Stomach (tissue), 9 donors: ENCODE measurements around the gene DNAH11. TPM values are rescaled to one million over a fixed set of nuclear protein-coding genes. Genes with fewer than 3 reads are reported as not detected.

ENCODE experiments used
- DNase-seq, 2 donors: peaks; one replicate each; pipeline versions ENCODE4 v3.0.0 to v3.0.0-alpha.2; 2013 to 2019
- H3K27ac ChIP-seq, 5 donors: fragments of 200-600 bp in 4 of 5; sonication (generic) in 4 of 5; one replicate each; pipeline ENCODE4 v1.5.1; 2013 to 2019; ENCODE audit warnings: mild to moderate bottlenecking in 1 of 5, moderate library complexity in 1 of 5
- H3K27me3 ChIP-seq, 3 donors: fragments of 200-600 bp; sonication (generic); one replicate each; pipeline ENCODE4 v1.5.1; 2017 to 2019; ENCODE audit warnings: mixed run types in 1 of 3
- H3K36me3 ChIP-seq, 4 donors: fragments of 200-600 bp; sonication (generic); 1 replicate in 3 of 4; 2 replicates in 1 of 4; pipeline ENCODE4 v1.5.1; 2016 to 2019
- H3K4me1 ChIP-seq, 4 donors: fragments of 200-600 bp; sonication (generic); one replicate each; pipeline ENCODE4 v1.5.1; 2016 to 2019
- H3K4me3 ChIP-seq, 4 donors: fragments of 200-600 bp; sonication (generic) in 3 of 4; one replicate each; pipeline ENCODE4 v1.5.1; 2016 to 2019; ENCODE audit warnings: mild to moderate bottlenecking in 1 of 4
- H3K9me3 ChIP-seq, 4 donors: fragments of 200-600 bp; sonication (generic); one replicate each; pipeline ENCODE4 v1.5.1; 2016 to 2019
- EP300 ChIP-seq: sonication (generic); formaldehyde crosslinking; IDR thresholded peaks from one replicate; pipeline ENCODE4 v1.6.1; 2017; ENCODE audit warnings: antibody characterized with exemption
- POLR2A ChIP-seq, 4 donors: fragments of 450-650 bp; IDR thresholded peaks; one replicate each; pipeline ENCODE4 v1.6.1; 2016; ENCODE audit warnings: antibody characterized with exemption in 4 of 4, control low read depth in 2 of 4, mild to moderate bottlenecking in 1 of 4, moderate library complexity in 1 of 4
- POLR2AphosphoS5 ChIP-seq, 3 donors: sonication (generic); formaldehyde crosslinking; IDR thresholded peaks; one replicate each; pipeline ENCODE4 v1.6.1; 2016; ENCODE audit warnings: antibody characterized with exemption in 3 of 3
- WGBS, 5 donors: extraction: QIAGEN DNeasy Blood & Tissue Kit in 3 of 5; methylation state at CpG; one replicate each; pipeline versions ENCODE4 v1.1.5 to v1.1.7; 2013 to 2018; 5-methylcytosine and 5-hydroxymethylcytosine counted together
- intact Hi-C: fragments of 100-400 bp; cut with DNase I; formaldehyde crosslinking; loops from one replicate; pipeline ENCODE4 v1.15.1; 2023; ENCODE audit warnings: low total_unique reads
- polyA plus RNA-seq, 3 donors: library from polyadenylated mRNA; stranded (reverse); fragments of 200-250 nt; gene quantifications; one replicate each; pipeline ENCODE4 v1.2.3, GENCODE V29; 2013
- total RNA-seq, 5 donors: library from RNA; depleted of rRNA; stranded (reverse); fragments of >200 nt; gene quantifications; one replicate each; pipeline versions ENCODE4 v1.1.0 to v1.2.3, GENCODE V29; 2014 to 2016
- TF ChIP-seq, protein P1 (sequence below), 7 experiments: fragments of 450-650 bp in 4 of 7; fragments of 200-600 bp in 3 of 7; sonication (generic) in 3 of 7; IDR thresholded peaks; one replicate each; pipeline ENCODE4 v1.5.1; 2016 to 2019; ENCODE audit warnings: antibody characterized with exemption in 7 of 7, control low read depth in 2 of 7, mild to moderate bottlenecking in 1 of 7
- donor health status: healthy with polysubstance abuse.
- donor health status: Bipolar disorder and iron deficiency.
- donor health status: healthy.

Gene DNAH11
- total and polyA plus RNA-seq, 8 donors, result under 0.01 to 2.6 (median 0.45) TPM; not detected in 1

DNA sequence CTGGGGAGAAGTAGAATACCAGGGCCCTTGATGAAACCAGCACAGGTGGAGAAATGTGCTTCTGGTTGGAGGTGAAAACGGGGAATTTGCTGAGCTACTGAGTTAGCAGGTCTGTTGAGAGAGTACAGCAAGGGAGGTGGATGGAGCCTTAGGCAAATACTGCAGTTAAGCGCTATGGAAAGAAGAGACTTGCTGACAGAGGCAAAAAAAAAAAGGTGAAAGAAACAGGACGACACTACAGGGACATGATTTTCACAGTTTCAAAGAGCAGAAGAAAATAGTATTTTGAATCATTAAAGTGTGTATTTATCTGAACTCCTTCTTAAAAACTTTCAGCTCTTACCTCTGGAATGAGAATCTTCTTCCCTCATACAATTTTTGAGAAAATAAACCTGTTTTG, 159.5 kb downstream of the DNAH11 start:
- Histone ChIP-seq H3K9me3 (no peaks in the 10 kb centered on the region), H3K27ac (no peak overlapping the region), H3K4me1 (no peaks in the 10 kb centered on the region), H3K27me3 (no peaks in the 10 kb centered on the region), H3K36me3 (no peaks in the 10 kb centered on the region), H3K4me3 (no peak overlapping the region)
- intact Hi-C loops, result no loop called here
- no peak for DNase-seq
- WGBS, 5 donors, result 56 to 79% (median 77%) methylated on average over 3 of the region's 3 CpGs
- TF ChIP-seq, protein P1, sequence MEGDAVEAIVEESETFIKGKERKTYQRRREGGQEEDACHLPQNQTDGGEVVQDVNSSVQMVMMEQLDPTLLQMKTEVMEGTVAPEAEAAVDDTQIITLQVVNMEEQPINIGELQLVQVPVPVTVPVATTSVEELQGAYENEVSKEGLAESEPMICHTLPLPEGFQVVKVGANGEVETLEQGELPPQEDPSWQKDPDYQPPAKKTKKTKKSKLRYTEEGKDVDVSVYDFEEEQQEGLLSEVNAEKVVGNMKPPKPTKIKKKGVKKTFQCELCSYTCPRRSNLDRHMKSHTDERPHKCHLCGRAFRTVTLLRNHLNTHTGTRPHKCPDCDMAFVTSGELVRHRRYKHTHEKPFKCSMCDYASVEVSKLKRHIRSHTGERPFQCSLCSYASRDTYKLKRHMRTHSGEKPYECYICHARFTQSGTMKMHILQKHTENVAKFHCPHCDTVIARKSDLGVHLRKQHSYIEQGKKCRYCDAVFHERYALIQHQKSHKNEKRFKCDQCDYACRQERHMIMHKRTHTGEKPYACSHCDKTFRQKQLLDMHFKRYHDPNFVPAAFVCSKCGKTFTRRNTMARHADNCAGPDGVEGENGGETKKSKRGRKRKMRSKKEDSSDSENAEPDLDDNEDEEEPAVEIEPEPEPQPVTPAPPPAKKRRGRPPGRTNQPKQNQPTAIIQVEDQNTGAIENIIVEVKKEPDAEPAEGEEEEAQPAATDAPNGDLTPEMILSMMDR (IDR thresholded peaks at IDR 0.05), result no peak
- TF ChIP-seq POLR2AphosphoS5 (IDR thresholded peaks at IDR 0.05), result no peak
- TF ChIP-seq POLR2A (IDR thresholded peaks at IDR 0.05), result no peak

GRCh38 chr7:21704359-21704758, 161.5 kb downstream of the DNAH11 start:
- Histone ChIP-seq H3K27me3 (no peaks in the 10 kb centered on the region), H3K36me3 (no peaks in the 10 kb centered on the region), H3K4me1 (no peaks in the 10 kb centered on the region), H3K9me3 (no peaks in the 10 kb centered on the region), H3K27ac (no peak overlapping the region), H3K4me3 (no peak overlapping the region)
- peak in 1 of 2 donors; percentile 6 for DNase-seq
- intact Hi-C loops, result no loop called here
- TF ChIP-seq, protein P1 (IDR thresholded peaks at IDR 0.05), result no peak
- no peak for TF ChIP-seq POLR2AphosphoS5 (IDR thresholded peaks at IDR 0.05)
- no peak for TF ChIP-seq EP300
- TF ChIP-seq POLR2A (IDR thresholded peaks at IDR 0.05), result no peak
- 58 to 81% (median 67%) methylated on average over 4 of the region's 4 CpGs for WGBS, 5 donors

DNA sequence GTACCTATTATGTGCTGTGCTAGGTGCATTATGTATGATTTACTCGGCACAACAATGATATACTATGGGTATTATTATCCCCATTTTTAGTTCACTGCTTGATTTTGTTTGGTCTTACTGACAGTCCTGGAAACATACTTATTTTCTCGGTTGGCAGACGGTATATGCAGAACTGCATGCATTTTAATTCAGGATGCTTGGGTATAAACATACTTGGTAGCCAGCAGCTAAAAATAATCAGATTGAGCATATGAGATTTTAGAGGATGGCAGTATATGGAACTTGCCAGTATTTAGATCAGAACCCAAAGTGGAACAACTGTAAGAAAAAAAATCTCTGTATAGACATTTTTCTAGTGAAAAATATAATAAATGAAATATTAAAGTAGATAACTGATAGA, 163.3 kb downstream of the DNAH11 start:
- intact Hi-C loops, result no loop called here
- H3K4me1 ChIP-seq, result no peaks in the 10 kb centered on the region
- no peak overlapping the region for H3K4me3 ChIP-seq
- WGBS, 5 donors, result 70 to 93% (median 87%) methylated on average over 3 of the region's 3 CpGs
- H3K27me3 ChIP-seq, result no peaks in the 10 kb centered on the region
- H3K27ac ChIP-seq, result no peak overlapping the region
- H3K9me3 ChIP-seq, result no peaks in the 10 kb centered on the region
- TF ChIP-seq, protein P1 (IDR thresholded peaks at IDR 0.05), result no peak
- TF ChIP-seq POLR2A (IDR thresholded peaks at IDR 0.05) (no peak), POLR2AphosphoS5 (IDR thresholded peaks at IDR 0.05) (no peak), EP300 (no peak)
- no peaks in the 10 kb centered on the region for H3K36me3 ChIP-seq
- no peak for DNase-seq

- Histone ChIP-seq H3K27me3 (no peaks in the 10 kb centered on the region), H3K9me3 (no peaks in the 10 kb centered on the region), H3K27ac (no peak overlapping the region), H3K36me3 (no peaks in the 10 kb centered on the region), H3K4me1 (no peaks in the 10 kb centered on the region), H3K4me3 (no peak overlapping the region)
- intact Hi-C loops, result no loop called here
- TF ChIP-seq, protein P1 (IDR thresholded peaks at IDR 0.05), result no peak
- no peak for DNase-seq
- 68 to 89% (median 85%) methylated on average over 7 of the region's 7 CpGs for WGBS, 5 donors
Observed at GRCh38 chr7:21707566-21707965, 164.7 kb downstream of the DNAH11 start.
